B cell (primary cell): ENCODE measurements around the gene VPS45. TPM values are rescaled to one million over a fixed set of nuclear protein-coding genes. Genes with fewer than 3 reads are reported as not detected.

Experiments
- ATAC-seq: fragments of 200-7000 bp; cut with Tn5 transposase; one replicate; pipeline ENCODE4 v1.10.0; 2021; ENCODE audit warnings: low read depth, mild to moderate bottlenecking, moderate number of reproducible peaks, moderate library complexity
- CTCF ChIA-PET: fragments of 350-600 bp; sonication (Branson Sonifier 250); formaldehyde crosslinking; loops from one replicate; lab custom pipeline; 2021; ENCODE audit warnings: antibody characterized with exemption, inconsistent platforms; lab: Charles Lee
- POLR2A ChIA-PET: fragments of 350-600 bp; sonication (Branson Sonifier 250); formaldehyde crosslinking; loops from one replicate; lab custom pipeline; 2021; ENCODE audit warnings: antibody characterized with exemption; lab: Charles Lee
- DNase-seq: peaks from one replicate; pipeline ENCODE4 v3.0.0; 2013
- H2AFZ ChIP-seq: 2 replicates; pipeline ENCODE4 v1.6.1; 2012; ENCODE audit warnings: mild to moderate bottlenecking, low read depth, low read length; ENCODE audit not compliant: insufficient read depth, poor library complexity, severe bottlenecking
- H3K27ac ChIP-seq, 2 donors: 1 replicate in 1 of 2; 2 replicates in 1 of 2; pipeline ENCODE4 v1.5.1; 2012 to 2013; ENCODE audit warnings: low read length in 2 of 2, mild to moderate bottlenecking in 2 of 2, moderate library complexity in 1 of 2
- H3K27me3 ChIP-seq, 4 experiments: fragments of 200-600 bp in 1 of 4; sonication (generic) in 1 of 4; replicated peaks in 1 of 4; 1 replicate in 2 of 4; 2 replicates in 2 of 4; pipeline versions ENCODE4 v1.6.1 to v1.7.0; 2013 to 2016; ENCODE audit warnings: low read length in 3 of 4, mild to moderate bottlenecking in 2 of 4, mixed read lengths in 1 of 4, moderate library complexity in 1 of 4; ENCODE audit not compliant: insufficient read depth in 4 of 4, control insufficient read depth in 3 of 4; ENCODE audit errors: control extremely low read depth in 1 of 4
- H3K36me3 ChIP-seq, 2 experiments: replicated peaks in 1 of 2; 1 replicate in 1 of 2; 2 replicates in 1 of 2; pipeline versions ENCODE4 v1.6.1 to v1.7.1; 2013; ENCODE audit warnings: low read length in 1 of 2; ENCODE audit not compliant: insufficient read depth in 2 of 2, control insufficient read depth in 1 of 2; ENCODE audit errors: control extremely low read depth in 1 of 2, extremely low read depth in 1 of 2
- H3K4me1 ChIP-seq, 2 donors: fragments of 200-600 bp in 1 of 2; sonication (generic) in 1 of 2; 1 replicate in 1 of 2; 2 replicates in 1 of 2; pipeline versions ENCODE4 v1.5.1 to v1.6.1; 2013 to 2017; ENCODE audit warnings: low read length in 2 of 2; ENCODE audit not compliant: control insufficient read depth in 2 of 2, insufficient read depth in 2 of 2
- H3K4me2 ChIP-seq: replicated peaks from 2 replicates; pipeline ENCODE3; 2012; ENCODE audit warnings: mild to moderate bottlenecking, low read depth, low read length; ENCODE audit not compliant: poor library complexity, severe bottlenecking
- H3K4me3 ChIP-seq, 5 experiments: fragments of 200-600 bp in 1 of 5; sonication (generic) in 1 of 5; 1 replicate in 3 of 5; 2 replicates in 2 of 5; pipeline versions ENCODE4 v1.5.1 to v1.7.0; 2011 to 2016; ENCODE audit warnings: low read length in 4 of 5, mild to moderate bottlenecking in 4 of 5, low read depth in 2 of 5, control low read depth in 1 of 5, moderate library complexity in 1 of 5; ENCODE audit not compliant: insufficient read depth in 1 of 5; ENCODE audit errors: control extremely low read depth in 1 of 5, extremely low read depth in 1 of 5
- H3K79me2 ChIP-seq: fragments of 200-600 bp; sonication (generic); one replicate; pipeline ENCODE4 v1.6.0; 2016; ENCODE audit warnings: low read length; ENCODE audit not compliant: control insufficient read depth, insufficient read depth
- H3K9ac ChIP-seq: fragments of 200-600 bp; sonication (generic); 2 replicates; pipeline ENCODE4 v1.6.1; 2017; ENCODE audit warnings: mild to moderate bottlenecking, low read length, moderate library complexity
- H3K9me3 ChIP-seq, 3 donors: one replicate each; pipeline versions ENCODE4 v1.6.1 to v1.7.1; 2013; ENCODE audit warnings: low read length in 2 of 3; ENCODE audit not compliant: control insufficient read depth in 2 of 3, insufficient read depth in 1 of 3; ENCODE audit errors: control extremely low read depth in 1 of 3
- H4K20me1 ChIP-seq: 2 replicates; pipeline ENCODE4 v1.6.0; 2012; ENCODE audit warnings: mild to moderate bottlenecking, low read length; ENCODE audit not compliant: insufficient read depth, control insufficient read depth, poor library complexity, severe bottlenecking
- H3K27ac Mint-ChIP-seq: one replicate; pipeline ENCODE4 v1.8.0; 2021; ENCODE audit warnings: mixed read lengths
- H3K27me3 Mint-ChIP-seq: one replicate; pipeline ENCODE4 v1.8.0; 2021; ENCODE audit warnings: mixed read lengths
- H3K4me1 Mint-ChIP-seq: one replicate; pipeline ENCODE4 v1.8.0; 2021; ENCODE audit warnings: mixed read lengths
- H3K4me3 Mint-ChIP-seq: one replicate; pipeline ENCODE4 v1.8.0; 2021; ENCODE audit warnings: mixed read lengths
- H3K9me3 Mint-ChIP-seq: one replicate; pipeline ENCODE4 v1.8.0; 2022; ENCODE audit warnings: mixed read lengths; ENCODE audit not compliant: insufficient read depth
- CTCF ChIP-seq: fragments of 200-600 bp; IDR thresholded peaks from one replicate; pipeline ENCODE4 v1.8.0; 2022; ENCODE audit warnings: antibody characterized with exemption, mild to moderate bottlenecking
- EZH2 ChIP-seq: IDR thresholded peaks from 2 replicates; pipeline ENCODE4 v1.6.1; 2012; ENCODE audit warnings: borderline replicate concordance, low read depth, mild to moderate bottlenecking, moderate library complexity, low read length; ENCODE audit not compliant: insufficient read depth, poor library complexity, severe bottlenecking
- WGBS: methylation state at CpG from one replicate; pipeline ENCODE4 v1.1.5; 2013; ENCODE audit warnings: missing lambda C conversion rate; ENCODE audit not compliant: insufficient coverage; 5-methylcytosine and 5-hydroxymethylcytosine counted together
- intact Hi-C: fragments of 100-400 bp; cut with micrococcal nuclease; formaldehyde crosslinking; loops from one replicate; pipeline ENCODE4 v1.10.0; 2022
- polyA plus RNA-seq: library from polyadenylated mRNA; depleted of rRNA; stranded (reverse); fragments of >200 nt; gene quantifications from 2 replicates; pipeline ENCODE4 v1.2.3, GENCODE V29; 2012
- total RNA-seq, 2 donors: library from RNA; stranded (reverse); fragments of 120-200 nt in 1 of 2; gene quantifications; 1 replicate in 1 of 2; 2 replicates in 1 of 2; pipeline versions ENCODE4 v1.2.3 to v1.2.4, GENCODE V29; 2013 to 2022

Gene VPS45
- total and polyA plus RNA-seq, 2 donors (not counting 1 experiment from before 2014, with no cell fraction given): 23.4 to 49.1 TPM

- Histone ChIP-seq H3K4me3 (peak overlapping the region; percentile 5 to 70 (median 28)), H3K9ac (peak overlapping the region; percentile 62), H3K4me1 (peaks cover 78 to 88% of the 10 kb centered on the region in 2 donors)
These were observed 95.5 kb downstream of the VPS45 start for GRCh38 chr1:150162862-150163706.

More at GRCh38 chr1:150162862-150163706, 95.5 kb downstream of the VPS45 start:
- Histone ChIP-seq H3K36me3 (peaks cover 0 to 18% of the 10 kb centered on the region in 2 experiments), H3K79me2 (peaks cover 11% of the 10 kb centered on the region), H4K20me1 (no peaks in the 10 kb centered on the region), H3K27me3 (no peaks in the 10 kb centered on the region), H3K4me2 (peak overlapping the region; percentile 77), H3K27ac (peak overlapping the region; percentile 95), H3K9me3 (no peaks in the 10 kb centered on the region), H2AFZ (peak overlapping the region; percentile 43)
- Mint-ChIP-seq H3K4me1 (peaks cover 85% of the 10 kb centered on the region), H3K27me3 (no peaks in the 10 kb centered on the region), H3K4me3 (peak overlapping the region; percentile 93), H3K9me3 (no peaks in the 10 kb centered on the region), H3K27ac (peak overlapping the region; percentile 99)
- ChIA-PET POLR2A (interaction anchor here (1.0 to 9.7 kb wide), 5 partner anchors 13 to 275 kb away, joined by 3 to 139 read pairs (median 5); partner anchors contain the start of gene PLEKHO1), CTCF (interaction anchor here (3.0 to 23.1 kb wide), 4 partner anchors 13 to 201 kb away, joined by 15 to 637 read pairs (median 58); partner anchors contain the start of genes PLEKHO1 and VPS45)
- intact Hi-C loops: loop anchor here (5.0 kb wide), 3 partner anchors 36 to 199 kb away; partner anchors contain the start of gene RPRD2
- ATAC-seq (peak; percentile 10), DNase-seq (peak; percentile 73)
- TF ChIP-seq EZH2: no peak
- no peak for TF ChIP-seq CTCF
- 0% methylated on average over 8 of the region's 14 CpGs for whole genome bisulfite sequencing
